HEK293 (cell line): ENCODE data around the gene P2RY6.

Source experiments
- CTCF ChIA-PET: fragments of 350-600 bp; formaldehyde crosslinking; extraction: SDS; loops from one replicate; lab custom pipeline; 2021; ENCODE audit warnings: antibody characterized with exemption; lab: Yijun Ruan, JAX
- POLR2A ChIA-PET: fragments of 300-600 bp; formaldehyde crosslinking; extraction: SDS; loops from one replicate; lab custom pipeline; 2020; ENCODE audit warnings: antibody characterized with exemption, inconsistent platforms; lab: Yijun Ruan, JAX
- H3K27ac ChIP-seq: fragments of 200-500 bp; sonication (Bioruptor generic); 2 replicates; pipeline ENCODE4 v1.5.1; 2014; ENCODE audit warnings: low read depth, low read length, control low read depth, inconsistent platforms; ENCODE audit errors: extremely low read depth
- H3K36me3 ChIP-seq, 2 experiments: fragments of 200-500 bp in 1 of 2; sonication (Bioruptor generic) in 1 of 2; 1 replicate in 1 of 2; 2 replicates in 1 of 2; pipeline ENCODE4 v1.5.1; 2014 to 2017; ENCODE audit warnings: inconsistent platforms in 2 of 2, low read length in 2 of 2; ENCODE audit not compliant: control insufficient read depth in 2 of 2, insufficient read depth in 1 of 2
- H3K4me1 ChIP-seq: fragments of 200-500 bp; sonication (Bioruptor generic); 2 replicates; pipeline ENCODE4 v1.5.1; 2014; ENCODE audit warnings: mild to moderate bottlenecking, low read length, inconsistent platforms; ENCODE audit not compliant: control insufficient read depth, insufficient read depth
- H3K4me3 ChIP-seq: 2 replicates; pipeline ENCODE4 v1.5.1; 2011; ENCODE audit warnings: low read depth, mild to moderate bottlenecking, control low read depth, low read length, moderate library complexity
- H3K9me3 ChIP-seq: fragments of 200-500 bp; sonication (Bioruptor generic); 2 replicates; pipeline ENCODE4 v1.5.1; 2014; ENCODE audit warnings: low read depth, low read length, inconsistent platforms; ENCODE audit not compliant: control insufficient read depth, insufficient read depth
- FEZF1 ChIP-seq: fragments of 450-650 bp; formaldehyde crosslinking; IDR thresholded peaks from 2 replicates; pipeline ENCODE4 v1.5.1; 2016; ENCODE audit warnings: missing biosample characterization, missing genetic modification characterization
- IKZF3 ChIP-seq: fragments of 450-650 bp; IDR thresholded peaks from 2 replicates; pipeline ENCODE4 v1.5.0; 2018; ENCODE audit warnings: missing biosample characterization, mild to moderate bottlenecking, missing genetic modification characterization, moderate library complexity
- PRDM10 ChIP-seq: fragments of 450-650 bp; formaldehyde crosslinking; IDR thresholded peaks from 2 replicates; pipeline ENCODE4 v1.5.1; 2016; ENCODE audit warnings: missing biosample characterization, missing genetic modification characterization
- PRDM2 ChIP-seq: fragments of 450-650 bp; formaldehyde crosslinking; IDR thresholded peaks from 2 replicates; pipeline ENCODE4 v1.5.1; 2016; ENCODE audit warnings: missing biosample characterization, missing genetic modification characterization, borderline replicate concordance
- SCRT1 ChIP-seq: fragments of 450-650 bp; formaldehyde crosslinking; IDR thresholded peaks from 2 replicates; pipeline ENCODE4 v1.5.1; 2016; ENCODE audit warnings: missing biosample characterization, missing genetic modification characterization, borderline replicate concordance
- SP3 ChIP-seq: fragments of 450-650 bp; formaldehyde crosslinking; IDR thresholded peaks from 2 replicates; pipeline ENCODE4 v1.5.1; 2016; ENCODE audit warnings: missing biosample characterization, missing genetic modification characterization
- ZBTB21 ChIP-seq: fragments of 450-650 bp; formaldehyde crosslinking; IDR thresholded peaks from 2 replicates; pipeline ENCODE4 v1.5.1; 2017; ENCODE audit warnings: missing biosample characterization, missing genetic modification characterization
- ZNF132 ChIP-seq: fragments of 450-650 bp; formaldehyde crosslinking; IDR thresholded peaks from 2 replicates; pipeline ENCODE4 v1.5.1; 2017; ENCODE audit warnings: missing biosample characterization, missing genetic modification characterization, borderline replicate concordance
- ZNF266 ChIP-seq: fragments of 450-650 bp; formaldehyde crosslinking; IDR thresholded peaks from 2 replicates; pipeline ENCODE4 v1.5.1; 2016; ENCODE audit warnings: missing biosample characterization, missing genetic modification characterization, low read depth
- ZNF366 ChIP-seq: fragments of 450-650 bp; formaldehyde crosslinking; conservative IDR thresholded peaks from 2 replicates; pipeline ENCODE4 v1.5.1; 2016; ENCODE audit warnings: missing biosample characterization, missing genetic modification characterization
- ZNF623 ChIP-seq: fragments of 450-650 bp; formaldehyde crosslinking; IDR thresholded peaks from 2 replicates; pipeline ENCODE4 v1.5.1; 2016; ENCODE audit warnings: missing biosample characterization, missing genetic modification characterization
- ZNF660 ChIP-seq: fragments of 450-650 bp; IDR thresholded peaks from 2 replicates; pipeline ENCODE4 v1.5.1; 2018; ENCODE audit warnings: missing biosample characterization, mild to moderate bottlenecking, missing genetic modification characterization
- ZNF692 ChIP-seq: fragments of 450-650 bp; formaldehyde crosslinking; IDR thresholded peaks from 2 replicates; pipeline ENCODE4 v1.5.1; 2016; ENCODE audit warnings: missing biosample characterization, missing genetic modification characterization
- ZNF776 ChIP-seq: fragments of 450-650 bp; formaldehyde crosslinking; IDR thresholded peaks from 2 replicates; pipeline ENCODE4 v1.5.0; 2017; ENCODE audit warnings: missing biosample characterization, missing genetic modification characterization, borderline replicate concordance
- ZSCAN30 ChIP-seq: fragments of 450-650 bp; IDR thresholded peaks from 2 replicates; pipeline ENCODE4 v1.5.1; 2018; ENCODE audit warnings: missing biosample characterization, mild to moderate bottlenecking, missing genetic modification characterization, moderate library complexity
- TF ChIP-seq, protein P1 (sequence below): fragments of 450-650 bp; formaldehyde crosslinking; IDR thresholded peaks from 2 replicates; pipeline ENCODE4 v1.5.1; 2016; ENCODE audit warnings: missing biosample characterization, missing genetic modification characterization
- TF ChIP-seq, protein P2 (sequence below): fragments of 450-650 bp; formaldehyde crosslinking; IDR thresholded peaks from 2 replicates; pipeline ENCODE4 v1.5.1; 2016; ENCODE audit warnings: missing biosample characterization, missing genetic modification characterization

P2RY6 gene

DNA sequence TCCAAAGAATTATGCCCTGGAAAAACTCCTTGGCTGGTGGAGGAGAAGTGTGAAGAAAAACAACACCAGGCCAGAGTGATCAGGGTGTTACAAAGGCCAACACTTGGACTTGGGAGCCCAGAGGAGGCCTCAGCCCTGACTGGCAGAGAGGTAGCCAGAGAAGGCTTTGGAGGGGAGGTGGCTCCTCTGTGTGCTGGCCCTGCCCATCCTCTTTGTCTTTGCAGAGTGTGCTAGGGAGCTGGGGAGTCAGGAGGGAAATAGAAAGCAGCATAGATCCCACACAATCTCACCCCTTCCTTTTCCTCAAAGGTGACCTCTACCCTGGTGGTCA, 12.0 kb upstream of the P2RY6 start:
- TF ChIP-seq ZBTB21 (tag by site-specific recombination) = no peak
- TF ChIP-seq IKZF3 (tag by site-specific recombination) = no peak
- TF ChIP-seq ZNF660 (tag by site-specific recombination) = no peak
- TF ChIP-seq PRDM2 (tag by site-specific recombination) = no peak
- no peak for TF ChIP-seq ZNF266 (tag by site-specific recombination)
- no peak for TF ChIP-seq FEZF1
- TF ChIP-seq ZNF623 = no peak
- Histone ChIP-seq H3K4me3 (no peak overlapping the region), H3K36me3 (no peaks in the 10 kb centered on the region), H3K9me3 (no peaks in the 10 kb centered on the region), H3K27ac (no peak overlapping the region), H3K4me1 (no peaks in the 10 kb centered on the region)
- CTCF ChIA-PET = interaction anchor here (0.9 to 1.5 kb wide), 2 partner anchors 23 to 75 kb away, joined by 4 to 6 read pairs; no protein-coding TSS in a partner anchor
- POLR2A ChIA-PET = no interaction called here

GRCh38 chr11:73262851-73263495, 9.2 kb upstream of the P2RY6 start:
- ChIA-PET POLR2A (no interaction called here), CTCF (interaction anchor here (0.7 to 1.1 kb wide), 2 partner anchors 11 to 26 kb away, joined by 3 read pairs; no protein-coding TSS in a partner anchor)
- H3K4me1 ChIP-seq = no peaks in the 10 kb centered on the region
- H3K4me3 ChIP-seq = no peak overlapping the region
- H3K36me3 ChIP-seq = no peaks in the 10 kb centered on the region
- no peak overlapping the region for H3K27ac ChIP-seq
- H3K9me3 ChIP-seq = no peaks in the 10 kb centered on the region
- TF ChIP-seq ZNF366 (tag by site-specific recombination) (no peak), ZNF132 (no peak), PRDM10 (no peak), SP3 (tag by site-specific recombination) (no peak), SCRT1 (tag by site-specific recombination) (no peak), ZNF692 (no peak), ZNF776 (tag by site-specific recombination) (no peak), ZSCAN30 (tag by site-specific recombination) (no peak)
- TF ChIP-seq, protein P1, sequence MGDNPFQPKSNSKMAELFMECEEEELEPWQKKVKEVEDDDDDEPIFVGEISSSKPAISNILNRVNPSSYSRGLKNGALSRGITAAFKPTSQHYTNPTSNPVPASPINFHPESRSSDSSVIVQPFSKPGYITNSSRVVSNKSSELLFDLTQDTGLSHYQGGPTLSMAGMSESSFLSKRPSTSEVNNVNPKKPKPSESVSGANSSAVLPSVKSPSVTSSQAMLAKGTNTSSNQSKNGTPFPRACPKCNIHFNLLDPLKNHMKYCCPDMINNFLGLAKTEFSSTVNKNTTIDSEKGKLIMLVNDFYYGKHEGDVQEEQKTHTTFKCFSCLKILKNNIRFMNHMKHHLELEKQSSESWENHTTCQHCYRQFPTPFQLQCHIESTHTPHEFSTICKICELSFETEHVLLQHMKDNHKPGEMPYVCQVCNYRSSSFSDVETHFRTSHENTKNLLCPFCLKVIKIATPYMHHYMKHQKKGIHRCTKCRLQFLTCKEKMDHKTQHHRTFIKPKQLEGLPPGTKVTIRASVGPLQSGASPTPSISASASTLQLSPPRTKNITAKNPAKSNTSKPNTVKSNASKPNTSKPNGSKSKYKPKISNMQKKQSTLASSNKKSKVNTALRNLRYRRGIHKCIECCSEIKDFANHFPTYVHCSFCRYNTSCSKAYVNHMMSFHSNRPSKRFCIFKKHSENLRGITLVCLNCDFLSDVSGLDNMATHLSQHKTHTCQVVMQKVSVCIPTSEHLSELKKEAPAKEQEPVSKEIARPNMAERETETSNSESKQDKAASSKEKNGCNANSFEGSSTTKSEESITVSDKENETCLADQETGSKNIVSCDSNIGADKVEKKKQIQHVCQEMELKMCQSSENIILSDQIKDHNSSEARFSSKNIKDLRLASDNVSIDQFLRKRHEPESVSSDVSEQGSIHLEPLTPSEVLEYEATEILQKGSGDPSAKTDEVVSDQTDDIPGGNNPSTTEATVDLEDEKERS (tag by site-specific recombination) = no peak
- TF ChIP-seq, protein P2, sequence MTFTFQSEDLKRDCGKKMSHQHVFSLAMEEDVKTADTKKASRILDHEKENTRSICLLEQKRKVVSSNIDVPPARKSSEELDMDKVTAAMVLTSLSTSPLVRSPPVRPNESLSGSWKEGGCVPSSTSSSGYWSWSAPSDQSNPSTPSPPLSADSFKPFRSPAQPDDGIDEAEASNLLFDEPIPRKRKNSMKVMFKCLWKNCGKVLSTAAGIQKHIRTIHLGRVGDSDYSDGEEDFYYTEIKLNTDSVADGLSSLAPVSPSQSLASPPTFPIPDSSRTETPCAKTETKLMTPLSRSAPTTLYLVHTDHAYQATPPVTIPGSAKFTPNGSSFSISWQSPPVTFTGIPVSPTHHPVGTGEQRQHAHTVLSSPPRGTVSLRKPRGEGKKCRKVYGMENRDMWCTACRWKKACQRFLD (tag by site-specific recombination) = no peak
